ENCODE data around the gene FLT1.

The FLT1 gene

GRCh38 chr13:28527629-28528028 is 32.7 kb upstream of the FLT1 start:
- no peak for TF ChIP-seq CTCF (IDR thresholded peaks at IDR 0.05; ENCODE audit: extremely low read depth, missing control alignments)

GRCh38 chr13:28526876-28527275 is 31.9 kb upstream of the FLT1 start:
- no peak for TF ChIP-seq CTCF (IDR thresholded peaks at IDR 0.05; ENCODE audit: extremely low read depth, missing control alignments)
- no peak for DNase-seq (ENCODE audit: low spot score)

More at GRCh38 chr13:28527629-28528028, 32.7 kb upstream of the FLT1 start:
- no peak for DNase-seq (ENCODE audit: low spot score)

GRCh38 chr13:28522871-28523270 is 27.9 kb upstream of the FLT1 start:
- no peak for DNase-seq (ENCODE audit: low spot score)
- TF ChIP-seq CTCF (IDR thresholded peaks at IDR 0.05; ENCODE audit: extremely low read depth, missing control alignments), result no peak

GRCh38 chr13:28513745-28514144 is 18.8 kb upstream of the FLT1 start:
- no peak for TF ChIP-seq CTCF (IDR thresholded peaks at IDR 0.05; ENCODE audit: extremely low read depth, missing control alignments)
- DNase-seq (ENCODE audit: low spot score), result no peak

- no peak for DNase-seq (ENCODE audit: low spot score)
Measured at GRCh38 chr13:28510542-28510941, 15.6 kb upstream of the FLT1 start.

GRCh38 chr13:28510066-28510465 is 15.1 kb upstream of the FLT1 start:
- DNase-seq (ENCODE audit: low spot score), result no peak
- no peak for TF ChIP-seq CTCF (IDR thresholded peaks at IDR 0.05; ENCODE audit: extremely low read depth, missing control alignments)

More at GRCh38 chr13:28510542-28510941, 15.6 kb upstream of the FLT1 start:
- TF ChIP-seq CTCF (IDR thresholded peaks at IDR 0.05; ENCODE audit: extremely low read depth, missing control alignments), result no peak

- no peak for DNase-seq (ENCODE audit: low spot score)
- TF ChIP-seq CTCF (IDR thresholded peaks at IDR 0.05; ENCODE audit: extremely low read depth, missing control alignments), result no peak
Measured at GRCh38 chr13:28505543-28506135, 10.7 kb upstream of the FLT1 start.
